K562 (cell line): ENCODE results near the gene LAMB1. TPM values are rescaled to one million over a fixed set of nuclear protein-coding genes. Genes with fewer than 3 reads are reported as not detected.
A peak's percentile ranks its signal among the peaks of the same experiment; 100 is the strongest.

Source experiments
- CBX1 ChIP-seq: sonication (generic); IDR thresholded peaks from 2 replicates; pipeline ENCODE4 v1.6.1; 2016; ENCODE audit warnings: antibody characterized with exemption, low read depth, mild to moderate bottlenecking
- HMG20B ChIP-seq: fragments of 250-450 bp; sonication (Bioruptor Pico); IDR thresholded peaks from 2 replicates; pipeline ENCODE4 v1.5.0; 2021; ENCODE audit warnings: mild to moderate bottlenecking
- MYBL2 ChIP-seq, 2 experiments: fragments of 450-650 bp in 1 of 2; sonication (generic) in 1 of 2; formaldehyde crosslinking in 1 of 2; IDR thresholded peaks; 2 replicates each; pipeline versions ENCODE4 v1.6.1 to v1.8.1; 2017 to 2022; ENCODE audit warnings: borderline replicate concordance in 1 of 2, inconsistent platforms in 1 of 2, low read depth in 1 of 2, mild to moderate bottlenecking in 1 of 2, missing genetic modification reagents in 1 of 2, moderate library complexity in 1 of 2
- PHB2 ChIP-seq: fragments of 450-650 bp; IDR thresholded peaks from 2 replicates; pipeline ENCODE4 v1.6.1; 2017; ENCODE audit warnings: low read depth
- RBM25 ChIP-seq: fragments of 200-400 bp; formaldehyde crosslinking; IDR thresholded peaks from 2 replicates; pipeline ENCODE4 v1.6.1; 2018; ENCODE audit warnings: low read length, low read depth, moderate library complexity; ENCODE audit not compliant: severe bottlenecking
- RNF2 ChIP-seq: sonication (generic); IDR thresholded peaks from 2 replicates; pipeline ENCODE4 v1.6.1; 2016
- SP1 ChIP-seq: sonication (generic); formaldehyde crosslinking; IDR thresholded peaks from 2 replicates; pipeline ENCODE4 v1.8.1; 2022; ENCODE audit warnings: mild to moderate bottlenecking, missing genetic modification reagents
- TAF1 ChIP-seq: IDR thresholded peaks from 2 replicates; pipeline ENCODE4 v1.6.1; 2011; ENCODE audit warnings: mild to moderate bottlenecking, low read length, moderate library complexity; ENCODE audit not compliant: insufficient read depth, control insufficient read depth, severe bottlenecking; ENCODE audit errors: extremely low read depth
- TRIM25 ChIP-seq: fragments of 450-650 bp; IDR thresholded peaks from 2 replicates; pipeline ENCODE4 v1.7.0; 2016; ENCODE audit warnings: borderline replicate concordance
- ZNF217 ChIP-seq: sonication (generic); formaldehyde crosslinking; IDR thresholded peaks from 2 replicates; pipeline ENCODE4 v1.8.0; 2022; ENCODE audit warnings: mild to moderate bottlenecking, missing genetic modification reagents
- ZNF3 ChIP-seq: fragments of 250-450 bp; sonication (Bioruptor Pico); IDR thresholded peaks from 2 replicates; pipeline ENCODE4 v1.5.0; 2021; ENCODE audit warnings: mild to moderate bottlenecking, moderate library complexity
- ZNF41 ChIP-seq: fragments of 250-450 bp; sonication (Bioruptor Pico); conservative IDR thresholded peaks from 2 replicates; pipeline ENCODE4 v1.4.0; 2020; ENCODE audit warnings: mild to moderate bottlenecking
- ZNF740 ChIP-seq, 3 experiments: fragments of 200-800 bp in 1 of 3; sonication (Bioruptor generic) in 1 of 3; sonication (generic) in 1 of 3; formaldehyde crosslinking in 1 of 3; IDR thresholded peaks; 2 replicates each; pipeline versions ENCODE4 v1.6.1 to v1.8.0; 2016 to 2022; ENCODE audit warnings: mild to moderate bottlenecking in 2 of 3, missing compliant biosample characterization in 2 of 3, missing genetic modification characterization in 2 of 3, missing genetic modification reagents in 1 of 3
- polyA plus RNA-seq, 8 experiments: library from polyadenylated mRNA; depleted of rRNA in 4 of 8; stranded (reverse) in 5 of 8; unstranded in 3 of 8; fragments of >200 nt; fragmentation: Nextera tagmentation in 2 of 8; fragmentation: Illumina TruSeq in 1 of 8; extraction: Ambion mirVana in 2 of 8; extraction: Trizol in 1 of 8; gene quantifications; 2 replicates each; pipeline versions ENCODE4 v1.2.1 to v1.2.3, GENCODE V29; 2011 to 2014; ENCODE audit warnings: inconsistent platforms in 1 of 8, missing spikeins in 1 of 8
- total RNA-seq, 7 experiments: library from RNA; depleted of rRNA in 6 of 7; stranded (reverse); fragments of >200 nt in 6 of 7; fragmentation: Illumina TruSeq in 2 of 7; extraction: Trizol in 2 of 7; gene quantifications; 2 replicates each; pipeline versions ENCODE4 v1.2.1 to v1.2.3, GENCODE V29; 2011 to 2021; ENCODE audit warnings: low replicate concordance in 1 of 7
- TF ChIP-seq, protein P1 (sequence below), 2 experiments: IDR thresholded peaks; 2 replicates each; pipeline ENCODE4 v1.6.1; 2012; ENCODE audit warnings: improper control_type of control experiment in 2 of 2, low read depth in 2 of 2, low read length in 2 of 2, borderline replicate concordance in 1 of 2

Gene LAMB1
- total and polyA plus RNA-seq, 9 of the 15 experiments (the other 6 are each of a cell fraction or from before 2014, with no cell fraction given): 6.0 to 17.7 (median 12.3) TPM

GRCh38 chr7:108012499-108013430 lies 9.8 kb upstream of the LAMB1 start (continued):
- TF ChIP-seq TAF1 (no peak), RNF2 (peak; percentile 56), RBM25 (no peak), ZNF41 (no peak), ZNF217 (CRISPR knock-in tag) (no peak), TRIM25 (0 out of 2 replicates have a peak, but pooled peaks have one; percentile 48), CBX1 (no peak), ZNF740 (CRISPR knock-in tag; IDR thresholded peaks at IDR 0.05) (no peak), ZNF740 (tag; IDR thresholded peaks at IDR 0.05) (no peak), SP1 (CRISPR knock-in tag) (no peak), PHB2 (peak; percentile 75), ZNF3 (CRISPR knock-in tag) (no peak), MYBL2 (IDR thresholded peaks at IDR 0.05; ENCODE audit: low read depth) (no peak), MYBL2 (CRISPR knock-in tag; IDR thresholded peaks at IDR 0.05; ENCODE audit: borderline replicate concordance) (no peak), HMG20B (CRISPR knock-in tag) (no peak)
- TF ChIP-seq, protein P1, sequence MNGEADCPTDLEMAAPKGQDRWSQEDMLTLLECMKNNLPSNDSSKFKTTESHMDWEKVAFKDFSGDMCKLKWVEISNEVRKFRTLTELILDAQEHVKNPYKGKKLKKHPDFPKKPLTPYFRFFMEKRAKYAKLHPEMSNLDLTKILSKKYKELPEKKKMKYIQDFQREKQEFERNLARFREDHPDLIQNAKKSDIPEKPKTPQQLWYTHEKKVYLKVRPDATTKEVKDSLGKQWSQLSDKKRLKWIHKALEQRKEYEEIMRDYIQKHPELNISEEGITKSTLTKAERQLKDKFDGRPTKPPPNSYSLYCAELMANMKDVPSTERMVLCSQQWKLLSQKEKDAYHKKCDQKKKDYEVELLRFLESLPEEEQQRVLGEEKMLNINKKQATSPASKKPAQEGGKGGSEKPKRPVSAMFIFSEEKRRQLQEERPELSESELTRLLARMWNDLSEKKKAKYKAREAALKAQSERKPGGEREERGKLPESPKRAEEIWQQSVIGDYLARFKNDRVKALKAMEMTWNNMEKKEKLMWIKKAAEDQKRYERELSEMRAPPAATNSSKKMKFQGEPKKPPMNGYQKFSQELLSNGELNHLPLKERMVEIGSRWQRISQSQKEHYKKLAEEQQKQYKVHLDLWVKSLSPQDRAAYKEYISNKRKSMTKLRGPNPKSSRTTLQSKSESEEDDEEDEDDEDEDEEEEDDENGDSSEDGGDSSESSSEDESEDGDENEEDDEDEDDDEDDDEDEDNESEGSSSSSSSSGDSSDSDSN (IDR thresholded peaks at IDR 0.05; ENCODE audit: borderline replicate concordance in 1 of 2, low read depth in 2 of 2, low read length in 2 of 2): no peak
